Panc1 (cell line): Measurements from ENCODE around the gene CD83.

Experiments used
- TF ChIP-seq, protein P1 (sequence below): fragments of 450-650 bp; IDR thresholded peaks from 2 replicates; pipeline ENCODE4 v1.5.1; 2017; ENCODE audit warnings: mild to moderate bottlenecking
- TF ChIP-seq, protein P2 (sequence below), 2 experiments: IDR thresholded peaks; 2 replicates each; pipeline ENCODE4 v1.6.1; 2011 to 2012; ENCODE audit warnings: low read depth in 2 of 2, control low read depth in 1 of 2, low read length in 1 of 2, mild to moderate bottlenecking in 1 of 2, moderate library complexity in 1 of 2; ENCODE audit not compliant: insufficient read depth in 1 of 2

DNA sequence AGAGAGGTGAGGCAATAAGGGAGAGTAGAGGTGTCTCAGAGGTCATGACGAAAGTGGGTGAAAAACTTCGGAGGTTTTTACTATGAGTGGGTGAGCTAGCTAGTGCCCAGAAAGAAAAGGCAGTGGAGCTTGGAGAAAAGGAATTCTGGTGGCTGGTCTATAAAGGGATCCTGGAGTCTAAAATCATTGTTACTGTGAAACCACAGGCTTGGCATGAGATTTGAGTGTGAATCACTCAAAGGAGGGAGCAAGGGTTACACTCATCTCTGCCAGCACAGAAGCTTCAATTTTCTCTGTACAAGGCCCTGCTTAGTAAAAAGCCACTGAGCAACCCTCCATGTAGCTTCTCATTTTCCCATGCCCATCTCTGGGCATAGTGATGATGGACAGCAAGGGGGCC, 47.5 kb downstream of the CD83 start:
- TF ChIP-seq, protein P1, sequence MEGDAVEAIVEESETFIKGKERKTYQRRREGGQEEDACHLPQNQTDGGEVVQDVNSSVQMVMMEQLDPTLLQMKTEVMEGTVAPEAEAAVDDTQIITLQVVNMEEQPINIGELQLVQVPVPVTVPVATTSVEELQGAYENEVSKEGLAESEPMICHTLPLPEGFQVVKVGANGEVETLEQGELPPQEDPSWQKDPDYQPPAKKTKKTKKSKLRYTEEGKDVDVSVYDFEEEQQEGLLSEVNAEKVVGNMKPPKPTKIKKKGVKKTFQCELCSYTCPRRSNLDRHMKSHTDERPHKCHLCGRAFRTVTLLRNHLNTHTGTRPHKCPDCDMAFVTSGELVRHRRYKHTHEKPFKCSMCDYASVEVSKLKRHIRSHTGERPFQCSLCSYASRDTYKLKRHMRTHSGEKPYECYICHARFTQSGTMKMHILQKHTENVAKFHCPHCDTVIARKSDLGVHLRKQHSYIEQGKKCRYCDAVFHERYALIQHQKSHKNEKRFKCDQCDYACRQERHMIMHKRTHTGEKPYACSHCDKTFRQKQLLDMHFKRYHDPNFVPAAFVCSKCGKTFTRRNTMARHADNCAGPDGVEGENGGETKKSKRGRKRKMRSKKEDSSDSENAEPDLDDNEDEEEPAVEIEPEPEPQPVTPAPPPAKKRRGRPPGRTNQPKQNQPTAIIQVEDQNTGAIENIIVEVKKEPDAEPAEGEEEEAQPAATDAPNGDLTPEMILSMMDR: no peak
- TF ChIP-seq, protein P2, sequence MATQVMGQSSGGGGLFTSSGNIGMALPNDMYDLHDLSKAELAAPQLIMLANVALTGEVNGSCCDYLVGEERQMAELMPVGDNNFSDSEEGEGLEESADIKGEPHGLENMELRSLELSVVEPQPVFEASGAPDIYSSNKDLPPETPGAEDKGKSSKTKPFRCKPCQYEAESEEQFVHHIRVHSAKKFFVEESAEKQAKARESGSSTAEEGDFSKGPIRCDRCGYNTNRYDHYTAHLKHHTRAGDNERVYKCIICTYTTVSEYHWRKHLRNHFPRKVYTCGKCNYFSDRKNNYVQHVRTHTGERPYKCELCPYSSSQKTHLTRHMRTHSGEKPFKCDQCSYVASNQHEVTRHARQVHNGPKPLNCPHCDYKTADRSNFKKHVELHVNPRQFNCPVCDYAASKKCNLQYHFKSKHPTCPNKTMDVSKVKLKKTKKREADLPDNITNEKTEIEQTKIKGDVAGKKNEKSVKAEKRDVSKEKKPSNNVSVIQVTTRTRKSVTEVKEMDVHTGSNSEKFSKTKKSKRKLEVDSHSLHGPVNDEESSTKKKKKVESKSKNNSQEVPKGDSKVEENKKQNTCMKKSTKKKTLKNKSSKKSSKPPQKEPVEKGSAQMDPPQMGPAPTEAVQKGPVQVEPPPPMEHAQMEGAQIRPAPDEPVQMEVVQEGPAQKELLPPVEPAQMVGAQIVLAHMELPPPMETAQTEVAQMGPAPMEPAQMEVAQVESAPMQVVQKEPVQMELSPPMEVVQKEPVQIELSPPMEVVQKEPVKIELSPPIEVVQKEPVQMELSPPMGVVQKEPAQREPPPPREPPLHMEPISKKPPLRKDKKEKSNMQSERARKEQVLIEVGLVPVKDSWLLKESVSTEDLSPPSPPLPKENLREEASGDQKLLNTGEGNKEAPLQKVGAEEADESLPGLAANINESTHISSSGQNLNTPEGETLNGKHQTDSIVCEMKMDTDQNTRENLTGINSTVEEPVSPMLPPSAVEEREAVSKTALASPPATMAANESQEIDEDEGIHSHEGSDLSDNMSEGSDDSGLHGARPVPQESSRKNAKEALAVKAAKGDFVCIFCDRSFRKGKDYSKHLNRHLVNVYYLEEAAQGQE (IDR thresholded peaks at IDR 0.05; ENCODE audit: insufficient read depth in 1 of 2, low read depth in 2 of 2, low read length in 1 of 2): no peak
